ENCODE results near the gene MYO15A.
A peak's percentile ranks its signal among the peaks of the same experiment; 100 is the strongest.

Gene MYO15A

GRCh38 chr17:18115517-18115916 is 7.0 kb downstream of the MYO15A start:
- Histone ChIP-seq H2BK12ac (ENCODE audit: low read length in 2 of 2) (no peak overlapping the region), H3K4me3 (ENCODE audit: insufficient read depth in 1 of 2, low read depth in 1 of 2, low read length in 2 of 2) (no peak overlapping the region), H3K79me1 (replicated peaks; ENCODE audit: low read length, poor library complexity, severe bottlenecking) (no peaks in the 10 kb centered on the region), H2BK120ac (ENCODE audit: low read depth, low read length) (no peak overlapping the region), H2AK5ac (ENCODE audit: low read length, severe bottlenecking) (no peak overlapping the region), H4K8ac (ENCODE audit: low read length) (no peak overlapping the region), H3K14ac (ENCODE audit: low read length in 2 of 2) (no peak overlapping the region), H3K9ac (ENCODE audit: low read length) (no peak overlapping the region), H3K9me3 (ENCODE audit: control insufficient read depth, low read length) (no peaks in the 10 kb centered on the region), H3K27me3 (ENCODE audit: control insufficient read depth in 1 of 2, insufficient read depth in 1 of 2, low read length in 2 of 2) (peaks cover 0 to 24% of the 10 kb centered on the region in 2 experiments), H3K36me3 (ENCODE audit: control insufficient read depth in 1 of 2, insufficient read depth in 2 of 2, low read depth in 1 of 2, low read length in 2 of 2) (no peaks in the 10 kb centered on the region), H2BK15ac (ENCODE audit: low read depth, poor library complexity, severe bottlenecking) (no peak overlapping the region), H2AFZ (ENCODE audit: low read depth, low read length) (no peak overlapping the region), H3K18ac (ENCODE audit: low read depth in 1 of 2, low read length in 2 of 2) (no peak overlapping the region), H2BK5ac (ENCODE audit: low read depth, low read length, poor library complexity, severe bottlenecking) (no peak overlapping the region), H3K27ac (ENCODE audit: low read length, poor library complexity, severe bottlenecking) (no peak overlapping the region), H4K91ac (ENCODE audit: low read length) (no peak overlapping the region), H3K4me2 (ENCODE audit: low read length, poor library complexity, severe bottlenecking) (no peak overlapping the region), H3K4ac (ENCODE audit: low read depth in 1 of 2, low read length in 2 of 2) (no peak overlapping the region), H3K4me1 (ENCODE audit: control insufficient read depth, insufficient read depth, low read depth, low read length) (peaks cover 10% of the 10 kb centered on the region), H3K23ac (ENCODE audit: low read length in 2 of 2) (no peak overlapping the region)
- no peak for DNase-seq
- 86% methylated on average over 7 of the region's 7 CpGs for WGBS

GRCh38 chr17:18116078-18116477 is 7.5 kb downstream of the MYO15A start:
- WGBS: 90% methylated on average over 5 of the region's 5 CpGs

GRCh38 chr17:18117533-18117932 is 9.0 kb downstream of the MYO15A start:
- H4K8ac ChIP-seq (ENCODE audit: low read length): no peak overlapping the region
- no peaks in the 10 kb centered on the region for H3K36me3 ChIP-seq (ENCODE audit: control insufficient read depth in 1 of 2, insufficient read depth in 2 of 2, low read depth in 1 of 2, low read length in 2 of 2)
- WGBS: 100% methylated on average over 1 of the region's 1 CpG

More at GRCh38 chr17:18116078-18116477, 7.5 kb downstream of the MYO15A start:
- Histone ChIP-seq H2BK12ac (ENCODE audit: low read length in 2 of 2) (no peak overlapping the region), H2BK120ac (ENCODE audit: low read depth, low read length) (no peak overlapping the region), H3K14ac (ENCODE audit: low read length in 2 of 2) (no peak overlapping the region), H3K27ac (ENCODE audit: low read length, poor library complexity, severe bottlenecking) (no peak overlapping the region), H3K4me3 (ENCODE audit: insufficient read depth in 1 of 2, low read depth in 1 of 2, low read length in 2 of 2) (no peak overlapping the region), H3K9ac (ENCODE audit: low read length) (no peak overlapping the region), H3K4ac (ENCODE audit: low read depth in 1 of 2, low read length in 2 of 2) (no peak overlapping the region), H2BK15ac (ENCODE audit: low read depth, poor library complexity, severe bottlenecking) (no peak overlapping the region), H2AK5ac (ENCODE audit: low read length, severe bottlenecking) (no peak overlapping the region), H3K36me3 (ENCODE audit: control insufficient read depth in 1 of 2, insufficient read depth in 2 of 2, low read depth in 1 of 2, low read length in 2 of 2) (no peaks in the 10 kb centered on the region), H2AFZ (ENCODE audit: low read depth, low read length) (no peak overlapping the region), H3K79me1 (replicated peaks; ENCODE audit: low read length, poor library complexity, severe bottlenecking) (no peaks in the 10 kb centered on the region), H3K9me3 (ENCODE audit: control insufficient read depth, low read length) (no peaks in the 10 kb centered on the region), H3K23ac (ENCODE audit: low read length in 2 of 2) (no peak overlapping the region), H2BK5ac (ENCODE audit: low read depth, low read length, poor library complexity, severe bottlenecking) (no peak overlapping the region), H4K91ac (ENCODE audit: low read length) (no peak overlapping the region), H3K4me1 (ENCODE audit: control insufficient read depth, insufficient read depth, low read depth, low read length) (peaks cover 10% of the 10 kb centered on the region), H3K27me3 (ENCODE audit: control insufficient read depth in 1 of 2, insufficient read depth in 1 of 2, low read length in 2 of 2) (peaks cover 0 to 19% of the 10 kb centered on the region in 2 experiments), H3K18ac (ENCODE audit: low read depth in 1 of 2, low read length in 2 of 2) (no peak overlapping the region), H4K8ac (ENCODE audit: low read length) (no peak overlapping the region), H3K4me2 (ENCODE audit: low read length, poor library complexity, severe bottlenecking) (no peak overlapping the region)
- no peak for DNase-seq

GRCh38 chr17:18117982-18118975 is 9.7 kb downstream of the MYO15A start:
- Histone ChIP-seq H2BK15ac (ENCODE audit: low read depth, poor library complexity, severe bottlenecking) (peak overlapping the region; percentile 49), H3K18ac (ENCODE audit: low read depth in 1 of 2, low read length in 2 of 2) (no peak overlapping the region), H3K36me3 (ENCODE audit: control insufficient read depth in 1 of 2, insufficient read depth in 2 of 2, low read depth in 1 of 2, low read length in 2 of 2) (no peaks in the 10 kb centered on the region), H2BK120ac (ENCODE audit: low read depth, low read length) (no peak overlapping the region), H4K8ac (ENCODE audit: low read length) (no peak overlapping the region), H2AK5ac (ENCODE audit: low read length, severe bottlenecking) (no peak overlapping the region), H2BK5ac (ENCODE audit: low read depth, low read length, poor library complexity, severe bottlenecking) (peak overlapping the region; percentile 20), H3K27me3 (ENCODE audit: control insufficient read depth in 1 of 2, insufficient read depth in 1 of 2, low read length in 2 of 2) (peaks cover 0 to 15% of the 10 kb centered on the region in 2 experiments), H3K23ac (ENCODE audit: low read length in 2 of 2) (peak overlapping the region in 1 of 2 experiments; percentile 19), H3K9ac (ENCODE audit: low read length) (no peak overlapping the region), H3K79me1 (replicated peaks; ENCODE audit: low read length, poor library complexity, severe bottlenecking) (no peaks in the 10 kb centered on the region), H4K91ac (ENCODE audit: low read length) (no peak overlapping the region), H3K4me3 (ENCODE audit: insufficient read depth in 1 of 2, low read depth in 1 of 2, low read length in 2 of 2) (no peak overlapping the region), H2AFZ (ENCODE audit: low read depth, low read length) (no peak overlapping the region), H3K9me3 (ENCODE audit: control insufficient read depth, low read length) (no peaks in the 10 kb centered on the region), H2BK12ac (ENCODE audit: low read length in 2 of 2) (no peak overlapping the region), H3K4ac (ENCODE audit: low read depth in 1 of 2, low read length in 2 of 2) (no peak overlapping the region), H3K14ac (ENCODE audit: low read length in 2 of 2) (no peak overlapping the region), H3K27ac (ENCODE audit: low read length, poor library complexity, severe bottlenecking) (no peak overlapping the region), H3K4me1 (ENCODE audit: control insufficient read depth, insufficient read depth, low read depth, low read length) (peaks cover 11% of the 10 kb centered on the region), H3K4me2 (ENCODE audit: low read length, poor library complexity, severe bottlenecking) (no peak overlapping the region)
- 93% methylated on average over 33 of the region's 33 CpGs for WGBS
- DNase-seq: no peak

More at GRCh38 chr17:18117533-18117932, 9.0 kb downstream of the MYO15A start:
- H3K27me3 ChIP-seq (ENCODE audit: control insufficient read depth in 1 of 2, insufficient read depth in 1 of 2, low read length in 2 of 2): peaks cover 0 to 10% of the 10 kb centered on the region in 2 experiments
- H3K23ac ChIP-seq (ENCODE audit: low read length in 2 of 2): no peak overlapping the region
- no peak for DNase-seq
- no peak overlapping the region for H2AFZ ChIP-seq (ENCODE audit: low read depth, low read length)
- H4K91ac ChIP-seq (ENCODE audit: low read length): no peak overlapping the region
- H3K18ac ChIP-seq (ENCODE audit: low read depth in 1 of 2, low read length in 2 of 2): no peak overlapping the region
- H3K4me3 ChIP-seq (ENCODE audit: insufficient read depth in 1 of 2, low read depth in 1 of 2, low read length in 2 of 2): no peak overlapping the region
- no peak overlapping the region for H3K4ac ChIP-seq (ENCODE audit: low read depth in 1 of 2, low read length in 2 of 2)
- H3K4me2 ChIP-seq (ENCODE audit: low read length, poor library complexity, severe bottlenecking): no peak overlapping the region
- H3K27ac ChIP-seq (ENCODE audit: low read length, poor library complexity, severe bottlenecking): no peak overlapping the region
- H2AK5ac ChIP-seq (ENCODE audit: low read length, severe bottlenecking): no peak overlapping the region
- no peak overlapping the region for H2BK120ac ChIP-seq (ENCODE audit: low read depth, low read length)
- no peak overlapping the region for H3K14ac ChIP-seq (ENCODE audit: low read length in 2 of 2)
- H2BK5ac ChIP-seq (ENCODE audit: low read depth, low read length, poor library complexity, severe bottlenecking): no peak overlapping the region
- peaks cover 13% of the 10 kb centered on the region for H3K4me1 ChIP-seq (ENCODE audit: control insufficient read depth, insufficient read depth, low read depth, low read length)
- H2BK12ac ChIP-seq (ENCODE audit: low read length in 2 of 2): no peak overlapping the region
- no peak overlapping the region for H2BK15ac ChIP-seq (ENCODE audit: low read depth, poor library complexity, severe bottlenecking)
- H3K79me1 ChIP-seq (replicated peaks; ENCODE audit: low read length, poor library complexity, severe bottlenecking): no peaks in the 10 kb centered on the region
- H3K9ac ChIP-seq (ENCODE audit: low read length): no peak overlapping the region
- H3K9me3 ChIP-seq (ENCODE audit: control insufficient read depth, low read length): no peaks in the 10 kb centered on the region

All from mesenchymal stem cell (in vitro differentiated cells and primary cell).